GM12873 (cell line): Measurements from ENCODE around the gene SGIP1.

Source experiments
- CTCF ChIP-seq: IDR thresholded peaks from 2 replicates; pipeline ENCODE4 v1.5.1; 2012; ENCODE audit warnings: low read depth, mild to moderate bottlenecking, moderate library complexity, low read length, control low read depth; ENCODE audit not compliant: insufficient read depth; ENCODE audit errors: missing control alignments

The SGIP1 gene

GRCh38 chr1:66570196-66570595 lies 36.2 kb downstream of the SGIP1 start:
- TF ChIP-seq CTCF: no peak

DNA sequence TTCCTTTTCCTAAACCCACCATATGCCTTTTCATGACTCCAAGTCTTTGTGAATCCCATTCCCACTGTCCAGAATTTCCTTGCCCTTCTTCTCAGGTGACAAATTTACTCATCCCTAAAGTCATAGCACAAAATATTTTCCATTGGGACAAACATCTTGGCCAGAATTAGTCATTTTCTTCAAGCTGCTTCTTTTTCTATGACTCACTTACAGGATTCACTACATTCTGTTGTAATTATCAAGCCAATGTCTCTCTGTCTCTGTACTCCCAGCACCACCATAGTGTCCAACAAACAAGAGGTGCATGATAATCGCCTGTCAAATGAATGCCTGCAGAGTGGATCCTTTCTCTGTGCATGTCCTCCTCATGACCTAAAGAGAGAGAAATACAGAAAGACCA lies 37.8 kb downstream of the SGIP1 start:
- TF ChIP-seq CTCF: no peak

DNA sequence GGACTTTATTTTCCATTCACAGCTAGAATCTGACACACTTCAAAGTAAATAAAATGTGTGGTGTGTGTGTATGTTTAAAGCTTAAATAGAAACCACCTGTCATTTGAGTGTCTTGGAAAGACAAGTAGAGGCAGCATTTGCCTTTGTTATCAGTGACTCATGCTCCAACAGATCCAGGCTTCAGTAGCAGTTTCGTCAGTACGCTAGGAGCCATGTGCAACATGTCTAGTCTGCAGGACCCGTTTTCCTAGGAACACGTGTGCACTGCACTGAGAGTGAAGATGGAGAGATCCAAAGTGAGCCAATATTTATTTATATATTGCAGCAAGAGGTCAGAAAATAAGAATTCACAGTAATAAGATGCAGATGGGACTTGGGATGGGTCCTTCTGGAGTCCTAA lies 41.8 kb downstream of the SGIP1 start:
- no peak for TF ChIP-seq CTCF

DNA sequence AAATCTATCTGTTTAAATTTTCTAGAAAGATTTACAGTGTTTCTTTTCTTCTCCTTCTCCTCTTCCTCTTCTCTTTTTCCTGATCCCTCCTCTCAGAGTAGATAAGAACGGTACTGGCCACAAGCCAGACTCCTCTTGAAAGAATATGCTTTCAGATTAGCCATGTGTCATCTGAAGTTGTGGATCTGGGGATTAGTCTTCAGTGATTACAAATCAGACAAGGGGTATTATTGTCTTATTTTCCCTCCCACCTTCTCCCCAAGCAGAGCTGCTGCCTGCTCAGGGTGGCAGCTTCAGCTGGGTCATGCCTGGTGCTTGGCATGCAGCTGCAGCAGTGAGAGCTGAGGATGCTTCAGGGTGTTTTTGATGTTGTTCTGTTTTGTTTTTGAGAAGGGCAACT lies 42.7 kb downstream of the SGIP1 start:
- no peak for TF ChIP-seq CTCF

GRCh38 chr1:66578841-66579240 lies 44.9 kb downstream of the SGIP1 start:
- TF ChIP-seq CTCF: no peak

DNA sequence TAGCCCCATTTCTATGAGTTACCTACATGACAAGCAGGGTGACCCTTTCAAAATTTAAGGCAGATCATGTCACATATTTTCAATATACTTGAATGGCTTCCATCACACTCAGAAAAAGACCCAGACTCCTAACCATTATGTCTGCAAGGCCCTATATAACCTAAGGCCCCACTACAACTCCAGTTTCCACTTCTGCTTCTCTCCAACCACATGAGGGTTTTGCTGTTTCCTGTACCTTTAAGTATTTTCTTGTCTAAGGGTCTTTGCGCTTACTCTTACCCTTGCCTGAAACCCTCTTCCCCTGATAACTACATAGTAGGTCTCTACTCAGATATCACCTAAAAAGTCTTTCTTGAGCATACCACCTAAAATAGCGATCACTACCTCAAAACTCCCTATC lies 46.1 kb downstream of the SGIP1 start:
- TF ChIP-seq CTCF: no peak

- TF ChIP-seq CTCF: no peak
These were observed 49.1 kb downstream of the SGIP1 start for GRCh38 chr1:66583021-66583420.

DNA sequence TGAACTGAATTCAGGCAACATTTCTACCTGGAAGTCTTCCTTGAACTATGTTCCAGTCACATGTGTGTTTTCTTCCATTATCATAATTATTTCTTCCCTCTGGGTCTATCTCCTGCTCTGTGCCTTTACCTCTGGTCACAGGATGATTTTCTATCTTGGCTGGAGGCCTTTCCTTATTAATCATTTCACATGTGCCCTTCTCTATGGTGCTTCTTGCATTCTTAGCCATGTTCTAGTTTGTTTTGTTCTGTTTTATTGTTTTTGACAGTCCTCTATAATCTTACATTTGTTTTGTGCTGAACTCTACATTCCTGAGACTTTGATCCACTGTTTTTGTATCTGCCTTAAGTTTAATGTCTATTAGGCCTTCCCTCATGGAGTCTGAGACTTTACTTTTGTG lies 51.0 kb downstream of the SGIP1 start:
- TF ChIP-seq CTCF: no peak
